MV-4-11 (cell line): Measurements from ENCODE around the gene ZNF280D.
"Not testable (repeated sequence)": the region's sequence is repeated elsewhere in the genome, so short reads cannot be mapped to it uniquely, and the experiment has no call there.

Source experiments
- DNase-seq: peaks from one replicate; lab custom pipeline; 2025; lab: John Stamatoyannopoulos, UW

Gene ZNF280D

DNA sequence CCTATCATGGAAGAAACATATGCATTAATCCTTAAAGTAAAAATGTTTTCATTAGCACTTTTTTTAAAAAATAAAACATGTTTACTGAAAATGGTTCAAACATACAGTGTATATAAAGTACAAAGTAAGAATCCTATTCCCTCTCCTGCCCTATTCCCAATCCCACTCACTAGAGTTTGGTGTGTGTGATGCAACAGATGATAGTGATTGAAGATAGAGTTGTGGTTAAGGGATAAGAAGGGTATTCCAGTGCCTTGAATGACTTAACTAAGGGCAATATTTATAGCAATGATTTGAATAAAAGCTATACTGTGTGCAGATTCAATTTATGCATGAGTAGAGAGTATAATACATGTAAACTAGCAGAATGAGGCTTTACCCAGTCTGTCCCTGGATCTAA lies 18.1 kb downstream of the ZNF280D start:
- no peak for DNase-seq

DNA sequence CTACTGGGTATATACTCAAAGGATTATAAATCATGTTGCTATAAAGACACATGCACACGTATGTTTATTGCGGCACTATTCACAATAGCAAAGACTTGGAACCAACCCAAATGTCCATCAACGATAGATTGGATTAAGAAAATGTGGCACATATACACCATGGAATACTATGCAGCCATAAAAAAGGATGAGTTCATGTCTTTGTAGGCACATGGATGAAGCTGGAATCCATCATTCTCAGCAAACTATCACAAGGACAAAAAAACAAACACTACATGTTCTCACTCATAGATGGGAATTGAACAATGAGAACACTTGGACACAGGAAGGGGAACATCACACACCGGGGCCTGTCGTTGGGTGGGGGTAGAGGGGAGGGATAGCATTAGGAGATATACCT lies 23.8 kb downstream of the ZNF280D start:
- DNase-seq, result not testable (repeated sequence)

DNA sequence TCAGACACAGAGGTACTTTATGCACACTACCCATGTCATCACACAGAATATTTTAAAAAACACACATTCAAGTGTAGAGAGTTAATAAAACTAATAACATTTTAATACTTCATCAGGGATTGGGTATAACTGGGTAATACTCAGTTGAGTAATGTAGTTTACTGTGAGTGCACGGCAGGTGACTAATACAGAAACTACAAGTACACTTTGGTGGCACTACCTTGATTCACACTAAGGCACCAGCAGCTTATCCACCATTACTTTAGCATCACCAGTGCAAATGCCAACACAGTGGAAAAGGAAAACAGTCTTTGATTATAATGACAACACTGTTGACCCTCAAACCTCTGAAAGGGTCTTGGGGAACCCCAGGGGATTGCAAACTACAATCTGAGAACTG lies 33.6 kb downstream of the ZNF280D start:
- DNase-seq, result no peak

DNA sequence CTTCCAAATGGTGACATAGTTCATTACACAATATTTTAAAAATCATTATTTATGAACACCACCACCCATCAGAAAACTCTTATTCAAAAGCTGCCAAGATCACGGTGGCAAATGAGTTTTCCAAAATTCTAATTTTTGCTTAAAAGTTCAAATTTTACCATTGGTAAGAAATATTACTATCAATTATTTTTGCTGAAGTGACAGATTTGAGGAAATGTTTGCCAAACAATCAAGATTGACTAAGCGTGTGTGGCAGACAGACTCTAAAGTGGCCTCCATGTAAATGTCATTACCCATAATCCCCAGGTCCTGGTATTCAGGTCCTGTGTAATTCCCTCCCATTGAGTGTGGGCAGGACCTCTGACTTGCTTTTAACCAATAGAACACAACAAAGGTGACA lies 35.0 kb downstream of the ZNF280D start:
- DNase-seq, result no peak

DNA sequence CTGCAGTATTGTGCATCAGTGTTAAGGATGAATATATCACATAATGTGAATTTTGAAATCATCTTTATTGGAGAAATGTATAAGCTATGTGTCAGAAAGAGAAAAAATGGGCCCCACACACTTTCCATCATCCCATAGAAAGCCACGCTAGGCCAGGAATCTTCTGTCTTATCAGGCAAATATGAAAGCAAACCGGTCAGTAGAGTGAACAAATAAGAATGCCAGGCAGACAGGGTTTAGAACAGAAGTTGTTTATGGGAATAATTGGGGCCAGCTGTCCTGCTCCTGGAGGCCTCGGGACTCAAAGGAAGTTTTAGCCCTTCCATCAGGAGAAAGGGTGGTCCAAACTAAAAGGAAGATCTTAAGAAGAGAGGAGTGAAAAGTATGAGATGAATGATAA lies 39.5 kb downstream of the ZNF280D start:
- no peak for DNase-seq

DNA sequence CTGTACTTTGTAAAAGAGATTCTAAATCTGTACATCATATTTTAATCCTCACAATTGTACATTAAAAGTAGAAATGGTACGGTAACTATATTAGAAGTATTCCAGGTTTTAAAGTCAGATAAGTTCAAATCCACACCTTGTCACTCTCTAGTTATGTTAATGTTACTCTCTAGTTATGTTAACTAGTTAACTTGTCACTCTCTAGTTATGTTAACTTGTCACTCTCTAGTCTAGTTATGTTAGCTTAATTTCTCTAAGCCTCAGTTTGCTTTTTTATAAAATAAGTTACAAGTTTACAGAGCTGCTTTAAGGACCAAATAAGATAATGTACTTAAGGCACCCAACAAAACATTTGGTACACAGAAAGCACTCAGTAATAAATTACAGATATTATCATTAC lies 42.6 kb downstream of the ZNF280D start:
- DNase-seq, result no peak

DNA sequence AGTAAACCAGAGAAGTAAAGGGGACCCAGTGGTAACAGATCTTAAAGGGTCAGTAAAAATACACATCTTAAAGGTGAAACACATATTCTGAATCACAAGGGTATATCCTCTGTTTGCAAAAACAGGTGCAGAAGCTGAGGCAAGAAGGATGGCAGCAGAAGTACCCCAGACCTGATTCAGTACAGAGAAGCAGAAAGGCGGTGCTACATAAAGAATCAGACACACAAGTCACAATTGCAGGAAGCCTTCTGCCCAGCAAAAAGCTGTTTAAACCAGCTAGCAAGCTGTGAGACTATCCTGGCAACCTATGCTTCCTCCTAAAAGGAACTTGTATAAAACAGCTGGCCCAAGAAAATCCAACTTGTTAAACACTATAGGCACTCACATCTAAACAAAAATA lies 49.4 kb downstream of the ZNF280D start:
- DNase-seq, result no peak

DNA sequence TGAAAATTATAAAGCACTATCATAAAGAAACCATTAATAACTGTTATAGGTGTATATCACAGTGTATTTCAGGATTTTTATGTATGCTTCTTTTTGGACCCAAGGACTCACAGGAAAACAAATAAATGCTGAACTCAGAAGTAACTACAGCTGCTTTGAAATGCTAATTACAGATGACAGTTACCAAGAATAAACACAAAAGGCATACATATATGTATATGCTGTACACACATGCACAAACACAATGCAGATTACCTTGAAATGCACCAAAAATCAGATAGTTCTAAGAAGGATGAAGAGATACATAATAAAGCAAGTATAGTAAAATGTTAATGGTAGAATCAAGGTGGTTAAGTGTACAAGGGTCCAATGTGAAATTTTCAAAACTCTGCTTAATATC lies 52.2 kb downstream of the ZNF280D start:
- DNase-seq, result no peak

DNA sequence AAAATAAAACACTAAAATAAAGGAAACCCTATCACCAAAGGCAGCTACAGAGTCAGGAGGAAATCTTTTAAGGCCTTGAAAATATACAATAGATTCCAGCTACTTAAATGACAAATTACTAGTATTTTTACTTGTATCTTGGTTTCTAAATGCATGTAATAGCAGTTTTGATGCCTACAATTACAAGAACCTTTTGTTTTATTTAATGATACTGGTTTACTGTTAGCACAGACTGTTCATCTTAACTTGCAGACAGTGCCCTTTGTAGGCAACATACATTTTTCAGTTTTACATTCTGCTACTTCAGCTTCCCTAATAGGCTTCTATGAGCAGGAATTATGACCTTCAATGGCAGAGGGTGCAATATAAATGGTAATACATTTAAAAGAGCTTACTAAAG lies 54.1 kb downstream of the ZNF280D start:
- DNase-seq, result no peak

DNA sequence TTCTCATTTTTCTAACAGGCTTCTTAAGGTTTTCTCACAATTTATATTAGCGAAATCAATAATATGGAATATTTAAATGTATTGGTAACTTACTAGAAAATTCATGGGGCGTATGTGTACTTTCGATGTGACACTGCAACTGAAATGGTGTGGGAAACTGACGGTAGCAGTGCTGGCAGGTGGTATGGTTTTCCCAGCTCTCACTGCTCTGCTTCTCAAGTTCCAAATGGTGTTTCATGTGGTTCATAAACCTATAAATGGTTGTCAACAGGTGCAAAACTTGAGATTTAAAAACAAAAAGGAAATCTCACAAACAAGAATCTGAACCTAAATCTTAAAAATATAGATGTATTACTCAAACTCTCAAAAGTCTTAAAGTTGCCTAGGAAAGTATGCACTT lies 54.7 kb downstream of the ZNF280D start:
- DNase-seq, result no peak

DNA sequence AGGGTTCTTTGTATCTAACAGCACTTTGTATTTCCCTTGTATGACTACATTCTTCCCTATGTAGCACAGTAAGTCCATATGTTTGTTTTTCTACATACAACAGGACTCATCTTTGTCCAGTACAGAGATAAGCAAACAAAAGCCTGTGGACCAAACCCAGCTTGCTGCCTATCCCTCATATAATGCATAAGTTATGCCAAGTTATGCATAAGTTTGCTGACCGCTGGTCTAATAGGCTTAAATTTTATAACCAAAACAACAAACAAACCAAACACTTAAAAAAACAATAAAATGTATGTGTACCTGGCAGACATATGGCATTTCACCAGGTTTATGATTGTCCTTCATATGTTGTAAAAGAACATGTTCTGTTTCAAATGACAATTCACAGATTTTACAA lies 56.0 kb downstream of the ZNF280D start:
- no peak for DNase-seq

DNA sequence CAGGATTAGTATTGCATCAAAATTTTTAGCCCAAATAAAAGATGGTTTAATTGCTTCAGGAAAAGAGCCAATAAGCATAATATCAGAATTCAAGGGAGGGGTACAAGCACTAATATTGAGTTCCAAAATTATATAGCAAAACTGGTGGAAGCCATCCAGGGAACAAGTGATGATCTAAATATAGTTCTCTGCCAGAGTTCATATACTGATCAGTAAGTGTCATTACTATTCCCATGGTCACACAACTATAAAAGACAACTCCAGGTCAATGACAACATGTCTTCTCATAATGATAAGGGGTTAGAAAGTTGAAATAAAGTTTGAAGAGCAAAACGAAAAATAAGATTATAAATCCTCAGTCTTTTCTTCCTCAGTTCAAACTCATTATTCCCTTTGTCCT lies 57.4 kb downstream of the ZNF280D start:
- no peak for DNase-seq

DNA sequence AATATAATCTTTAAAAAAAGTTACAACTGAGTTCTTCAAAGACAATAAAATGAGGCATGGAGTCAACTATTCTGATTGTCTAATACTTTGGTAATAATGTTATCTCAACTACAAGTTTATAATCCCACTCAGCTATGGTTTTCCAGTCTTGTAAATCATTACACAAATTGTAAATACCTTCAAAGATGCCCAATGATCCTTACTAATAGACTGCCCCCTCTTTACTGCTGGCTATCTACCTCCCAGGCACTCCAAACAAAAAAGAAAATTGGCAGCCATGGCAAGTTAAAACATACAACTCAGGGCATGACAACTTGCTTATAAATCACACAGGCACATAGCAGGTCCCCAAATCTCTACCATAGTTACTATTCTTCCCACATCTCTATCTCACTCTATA lies 58.5 kb downstream of the ZNF280D start:
- no peak for DNase-seq

DNA sequence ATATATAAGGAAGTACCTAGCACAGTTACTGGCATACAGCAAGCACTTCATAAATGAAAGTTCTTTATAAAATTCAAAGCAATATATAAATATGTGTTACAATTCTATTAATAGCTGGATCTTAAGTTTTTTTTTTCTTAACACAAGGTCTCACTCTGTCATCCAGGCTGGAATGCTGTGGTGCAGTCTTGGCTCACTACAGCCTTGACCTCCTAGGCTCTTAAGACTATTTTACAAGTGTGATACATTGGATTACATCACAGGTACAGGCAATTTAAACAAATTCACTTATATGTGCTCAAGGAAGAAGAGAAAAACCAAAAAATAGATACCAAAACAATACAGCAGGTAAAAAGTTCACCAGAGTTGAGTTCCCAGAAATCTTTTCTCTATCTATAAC lies 60.6 kb downstream of the ZNF280D start:
- DNase-seq, result no peak

DNA sequence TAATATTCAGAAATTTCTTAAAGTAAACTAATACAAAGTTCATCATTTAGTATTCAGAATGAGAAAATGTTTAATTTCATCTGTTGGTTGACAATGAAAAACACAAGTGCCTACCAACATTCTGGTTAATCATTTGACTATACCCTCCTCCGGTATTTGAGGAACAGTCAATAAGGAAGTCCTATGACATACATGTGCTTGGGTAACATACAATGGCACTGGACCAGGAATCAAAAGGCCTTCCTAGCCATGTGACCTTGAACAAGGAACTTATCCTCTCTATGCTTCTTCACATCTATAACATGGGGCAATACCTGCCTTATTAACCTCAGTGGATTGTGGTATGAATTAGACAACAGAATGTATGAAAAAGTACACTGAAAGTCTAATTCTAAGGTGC lies 65.8 kb downstream of the ZNF280D start:
- DNase-seq, result peak; percentile 20

DNA sequence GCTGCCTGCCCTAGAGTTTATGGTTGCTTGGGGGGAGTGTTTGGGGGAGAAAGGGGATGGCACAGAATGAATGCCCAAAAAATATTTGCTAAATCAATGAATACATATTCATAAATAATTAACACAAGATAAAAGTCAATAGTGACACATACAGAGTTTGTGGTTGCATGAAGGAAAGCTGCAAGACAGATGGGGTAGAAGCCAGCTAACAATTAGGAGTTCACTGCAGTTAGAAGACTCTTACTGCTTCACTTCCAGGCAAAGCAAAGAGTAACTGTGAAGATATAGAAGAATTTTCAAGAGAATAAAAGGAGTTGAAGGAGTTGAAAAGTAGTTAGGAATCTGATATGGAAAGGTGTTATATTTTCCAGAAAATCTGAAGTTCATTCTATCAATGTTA lies 72.4 kb downstream of the ZNF280D start:
- DNase-seq, result no peak

DNA sequence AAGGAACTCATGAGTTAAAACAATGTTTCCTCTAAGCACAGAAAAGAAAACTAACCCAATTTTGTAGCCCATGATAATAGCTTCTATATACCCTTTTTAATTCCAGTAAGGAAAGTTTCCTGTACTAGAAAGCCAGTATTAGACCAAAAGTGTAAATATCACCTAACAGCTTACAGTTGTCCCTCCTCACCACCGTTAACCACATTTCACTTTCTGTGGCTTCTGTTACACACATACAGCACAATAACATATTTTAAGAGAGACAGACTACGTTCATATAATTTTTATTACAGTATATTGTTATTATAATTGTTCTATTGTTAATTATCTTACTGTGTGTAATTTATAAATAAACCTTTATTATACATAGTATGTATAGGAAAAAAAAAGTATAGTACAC lies 74.1 kb downstream of the ZNF280D start:
- no peak for DNase-seq

DNA sequence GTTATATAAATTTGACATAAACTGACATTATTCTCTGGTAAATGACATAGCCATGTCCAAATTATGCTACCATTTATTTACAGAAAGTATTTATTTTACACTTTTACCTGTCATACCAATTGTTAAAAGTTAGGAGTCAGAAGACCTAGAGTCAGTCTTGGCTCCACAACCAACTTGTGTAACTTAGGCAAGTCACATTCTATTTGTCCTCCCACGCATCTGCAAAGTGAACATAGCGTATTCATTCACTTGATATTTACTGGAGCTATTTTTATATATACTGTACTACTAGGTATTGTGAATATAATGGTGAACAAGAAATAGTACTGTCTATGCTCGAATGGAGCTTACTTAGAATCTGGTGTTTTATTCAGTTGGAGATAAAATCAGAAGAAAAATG lies 78.7 kb downstream of the ZNF280D start:
- DNase-seq, result no peak

DNA sequence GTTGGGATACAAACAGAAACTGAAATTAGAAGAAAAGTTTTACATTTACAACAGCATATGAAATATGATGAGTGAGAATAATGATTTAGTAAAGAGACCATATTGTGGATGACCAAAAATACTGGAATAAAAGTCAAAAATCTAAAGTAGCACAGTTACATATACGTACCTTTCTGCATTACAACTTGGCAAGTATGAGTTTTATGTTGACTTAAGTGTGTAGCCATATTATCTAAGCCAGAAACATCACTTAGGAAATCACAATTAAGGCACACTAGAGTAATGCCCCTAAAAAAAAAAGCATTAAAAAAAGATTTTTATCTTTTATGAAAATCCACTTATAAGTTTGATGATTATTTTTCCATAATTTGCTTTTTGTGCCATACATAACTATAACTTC lies 79.1 kb downstream of the ZNF280D start:
- no peak for DNase-seq

DNA sequence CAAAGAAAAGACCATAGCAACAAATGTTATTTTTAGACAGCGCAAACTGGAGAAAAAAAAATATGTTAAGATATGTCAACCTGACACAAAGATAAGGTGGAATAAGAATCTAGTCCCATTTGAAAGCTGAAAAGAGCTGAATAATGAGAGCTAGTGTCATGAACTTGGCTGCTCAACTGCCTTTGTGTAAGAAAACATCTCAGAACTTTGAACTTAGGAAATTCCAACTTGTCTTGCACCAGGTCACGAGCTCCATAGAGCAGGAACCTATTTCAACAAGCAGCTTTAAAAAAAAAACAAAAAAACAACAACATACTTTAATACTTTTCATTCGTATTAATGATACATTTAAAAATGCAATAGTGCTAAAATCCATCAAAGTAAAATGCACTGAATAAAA lies 79.5 kb downstream of the ZNF280D start:
- no peak for DNase-seq

DNA sequence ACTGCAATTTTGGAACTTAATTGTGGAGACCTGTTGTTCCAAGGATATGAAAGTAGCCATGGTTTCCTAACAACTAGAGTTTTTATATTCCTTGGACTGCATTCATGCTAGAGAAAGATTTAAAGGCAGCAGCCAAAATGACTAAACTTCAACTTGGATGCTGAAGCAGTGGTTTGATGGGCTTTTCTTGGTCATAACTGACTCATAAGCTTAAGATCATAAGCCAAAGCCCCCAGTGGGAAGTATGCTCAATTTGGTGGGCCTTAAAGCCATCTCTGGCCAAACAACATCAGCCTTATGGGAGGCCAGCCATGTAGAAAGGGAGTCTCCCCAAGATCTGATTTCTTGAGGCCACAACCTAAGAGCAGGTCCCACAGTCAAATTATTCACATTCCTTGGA lies 80.2 kb downstream of the ZNF280D start:
- no peak for DNase-seq

DNA sequence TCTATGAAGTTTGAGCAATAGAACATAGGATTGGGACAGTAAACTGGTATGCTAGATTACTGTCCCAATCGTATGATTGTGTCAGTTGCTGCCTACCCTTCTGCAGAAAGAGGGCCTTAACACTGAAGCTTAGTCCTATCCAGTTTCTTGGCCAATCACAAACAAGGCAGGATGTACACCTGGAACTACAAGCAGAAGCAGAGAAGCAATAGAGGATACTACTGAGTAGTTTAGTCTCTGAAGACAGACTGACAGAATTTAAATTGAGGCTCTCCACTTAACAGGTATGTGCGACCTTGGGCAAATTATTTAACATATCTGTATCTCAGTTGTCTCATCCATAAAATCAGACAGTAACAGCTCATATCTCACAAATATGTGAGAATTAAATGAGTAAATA lies 85.0 kb downstream of the ZNF280D start:
- DNase-seq, result no peak

DNA sequence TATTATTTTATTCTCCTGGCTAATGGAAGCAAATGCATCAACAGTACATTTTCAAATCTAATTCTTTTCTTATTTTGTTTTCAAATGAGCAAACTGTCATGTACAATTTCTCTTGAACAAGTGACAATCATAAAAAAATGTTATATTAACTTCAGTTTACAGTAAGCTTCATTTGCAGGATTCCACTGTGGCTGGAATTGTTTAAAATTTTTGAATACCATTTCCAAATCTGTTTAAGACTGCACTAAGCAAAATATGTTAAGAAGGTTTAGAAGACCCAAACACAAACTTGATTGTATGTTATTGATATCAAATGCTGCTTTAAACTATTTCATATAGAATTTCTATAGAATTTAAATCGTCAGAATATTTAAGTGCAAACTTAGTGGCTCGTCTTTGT lies 92.8 kb downstream of the ZNF280D start:
- DNase-seq, result no peak

DNA sequence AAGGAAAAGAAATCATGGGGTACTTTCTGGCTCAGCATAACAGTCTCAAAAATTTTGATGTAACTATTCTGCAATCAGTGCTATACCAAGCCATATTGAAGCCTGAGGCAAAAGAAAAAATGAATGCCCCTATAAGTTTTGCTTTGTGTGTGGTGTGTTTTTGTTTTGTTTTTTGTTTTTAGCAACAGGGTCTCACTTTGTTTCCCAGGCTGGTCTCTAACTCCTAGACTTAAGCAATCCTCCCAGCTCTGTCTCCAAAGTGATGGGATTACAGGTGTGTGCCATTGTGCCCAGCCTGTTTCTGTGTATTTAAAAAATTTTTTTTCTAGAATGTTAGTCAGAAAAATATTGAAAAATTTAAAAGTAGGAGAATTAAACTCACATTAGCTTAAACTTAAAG lies 93.2 kb downstream of the ZNF280D start:
- no peak for DNase-seq

DNA sequence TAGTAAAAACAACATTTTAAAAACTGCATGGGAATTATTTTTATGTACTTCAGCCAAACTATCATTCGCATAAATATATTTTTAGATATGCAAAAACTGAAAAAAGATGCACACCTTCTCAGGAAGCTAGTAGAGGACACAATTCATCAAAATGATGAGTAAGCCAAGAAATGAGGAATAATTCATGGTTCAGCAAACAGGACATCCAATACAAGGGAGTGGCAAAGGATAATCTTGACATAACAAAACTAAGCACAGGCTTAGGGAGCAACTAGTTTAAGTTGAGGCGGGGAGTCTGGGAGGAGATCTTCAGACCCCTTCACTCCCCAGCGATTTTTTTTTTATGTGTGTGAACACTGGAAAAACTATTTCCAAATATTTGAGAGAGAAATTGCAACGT lies 93.7 kb downstream of the ZNF280D start:
- DNase-seq, result no peak
